ENCODE measurements around the gene CRBN. TPM values are rescaled to one million over a fixed set of nuclear protein-coding genes. Genes with fewer than 3 reads are reported as not detected.

The CRBN gene
- total RNA-seq, 1 experiment from 2014 or later, result 34.9 TPM

GRCh38 chr3:3192286-3192675 lies 12.8 kb upstream of the CRBN start:
- Histone ChIP-seq H3K79me2 (ENCODE audit: low read depth) (no peaks in the 10 kb centered on the region), H3K27ac (no peak overlapping the region), H3K4me2 (no peak overlapping the region), H3K4me1 (replicated peaks; ENCODE audit: insufficient read depth) (no peaks in the 10 kb centered on the region), H3K9me2 (ENCODE audit: insufficient read depth) (no peaks in the 10 kb centered on the region), H2AFZ (no peak overlapping the region), H3K9me3 (ENCODE audit: insufficient read depth, low read depth) (no peaks in the 10 kb centered on the region), H3F3A (ENCODE audit: insufficient read depth, low read depth) (no peaks in the 10 kb centered on the region), H3K4me3 (no peak overlapping the region), H3K27me3 (ENCODE audit: insufficient read depth, low read depth) (peaks cover 7% of the 10 kb centered on the region; the same call in 1 of the 2 replicates), H3K36me3 (ENCODE audit: low read depth) (no peaks in the 10 kb centered on the region), H4K20me1 (ENCODE audit: insufficient read depth) (no peaks in the 10 kb centered on the region)
- POLR2A ChIA-PET (ENCODE audit: unreplicated experiment), result no interaction called here
- no peak for TF ChIP-seq CTCF (conservative IDR thresholded peaks at IDR 0.05)
- no peak for TF ChIP-seq EZH2 (IDR thresholded peaks at IDR 0.05; ENCODE audit: low read depth)
- intact Hi-C loops (cut with micrococcal nuclease; ENCODE audit: unreplicated experiment), result no loop called here
- no TSS peak for BruUV-seq (replicated peaks)
- no peak for DNase-seq
- CTCF ChIA-PET, result interaction anchor here (0.6 kb wide), 1 partner anchor 1098 kb away, joined by 7 read pairs; no protein-coding TSS in a partner anchor

DNA sequence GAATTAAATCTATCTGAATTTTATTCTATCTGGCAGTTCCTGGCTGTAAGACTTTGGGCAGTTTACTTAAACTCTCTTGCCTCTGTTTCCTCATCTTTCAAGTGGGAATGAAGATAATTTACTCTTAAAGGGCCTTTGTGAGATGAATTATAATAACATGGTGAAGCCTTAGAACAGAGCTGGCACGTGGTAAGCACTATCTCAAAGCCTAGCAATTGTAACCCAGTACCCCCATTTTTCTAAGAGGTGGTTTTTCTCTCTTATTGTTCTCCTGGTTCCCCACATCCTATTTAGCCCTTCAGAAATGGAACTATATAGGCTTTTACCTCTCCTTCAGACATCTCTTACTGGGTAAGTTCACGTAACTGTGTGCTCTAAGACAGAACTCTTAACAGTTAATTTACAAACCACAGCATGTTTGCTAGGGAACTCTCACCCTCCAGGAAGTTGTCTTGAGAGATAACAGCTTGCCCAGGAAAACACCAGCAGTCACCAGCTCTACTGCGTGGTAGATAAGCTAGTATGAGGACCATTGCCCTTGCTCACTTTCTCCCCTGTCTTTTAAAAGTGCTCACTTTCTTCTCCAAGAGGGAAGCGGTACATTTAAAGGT lies 12.3 kb upstream of the CRBN start:
- DNase-seq, result no peak
- intact Hi-C loops (cut with micrococcal nuclease; ENCODE audit: unreplicated experiment), result no loop called here
- no peaks in the 10 kb centered on the region for H3K79me2 ChIP-seq (ENCODE audit: low read depth)
- no peak overlapping the region for H3K4me2 ChIP-seq
- H3K4me1 ChIP-seq (replicated peaks; ENCODE audit: insufficient read depth), result no peaks in the 10 kb centered on the region
- ChIA-PET POLR2A (ENCODE audit: unreplicated experiment) (no interaction called here), CTCF (interaction anchor here (0.6 kb wide), 1 partner anchor 1099 kb away, joined by 7 read pairs; no protein-coding TSS in a partner anchor)
- H3K9me3 ChIP-seq (ENCODE audit: insufficient read depth, low read depth), result no peaks in the 10 kb centered on the region
- no peaks in the 10 kb centered on the region for H3K9me2 ChIP-seq (ENCODE audit: insufficient read depth)
- no peak overlapping the region for H3K4me3 ChIP-seq
- H3K36me3 ChIP-seq (ENCODE audit: low read depth), result no peaks in the 10 kb centered on the region
- BruUV-seq (replicated peaks), result no TSS peak
- H3K27ac ChIP-seq, result no peak overlapping the region
- H3K27me3 ChIP-seq (ENCODE audit: insufficient read depth, low read depth), result peaks cover 7% of the 10 kb centered on the region; the same call in 1 of the 2 replicates
- no peaks in the 10 kb centered on the region for H4K20me1 ChIP-seq (ENCODE audit: insufficient read depth)
- no peaks in the 10 kb centered on the region for H3F3A ChIP-seq (ENCODE audit: insufficient read depth, low read depth)
- no peak overlapping the region for H2AFZ ChIP-seq
- TF ChIP-seq EZH2 (IDR thresholded peaks at IDR 0.05; ENCODE audit: low read depth) (no peak), CTCF (conservative IDR thresholded peaks at IDR 0.05) (no peak)

DNA sequence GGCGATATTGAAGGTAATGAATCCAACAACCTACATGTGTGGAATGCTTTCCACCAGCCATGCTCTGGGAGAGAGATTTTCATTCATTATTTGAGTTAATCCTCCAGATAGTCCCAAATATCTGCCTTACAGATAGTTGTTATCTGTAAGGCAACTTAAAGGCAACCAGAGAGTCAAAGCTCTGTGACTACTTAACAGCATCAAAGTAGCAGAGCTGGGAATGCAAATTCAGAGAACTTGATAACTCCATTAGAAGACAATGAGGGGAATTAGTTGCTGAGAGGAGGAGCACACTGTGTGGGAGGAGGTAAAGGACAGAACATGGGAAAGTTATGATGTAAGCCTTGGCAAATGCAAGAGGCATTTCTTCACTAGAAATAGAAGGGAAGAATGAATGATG lies 10.5 kb upstream of the CRBN start:
- Histone ChIP-seq H3K36me3 (ENCODE audit: low read depth) (no peaks in the 10 kb centered on the region), H3K9me2 (ENCODE audit: insufficient read depth) (no peaks in the 10 kb centered on the region), H3K79me2 (ENCODE audit: low read depth) (no peaks in the 10 kb centered on the region), H3K9me3 (ENCODE audit: insufficient read depth, low read depth) (no peaks in the 10 kb centered on the region), H4K20me1 (ENCODE audit: insufficient read depth) (no peaks in the 10 kb centered on the region), H2AFZ (no peak overlapping the region), H3F3A (ENCODE audit: insufficient read depth, low read depth) (no peaks in the 10 kb centered on the region), H3K4me2 (no peak overlapping the region), H3K27me3 (ENCODE audit: insufficient read depth, low read depth) (peaks cover 7% of the 10 kb centered on the region; the same call in 1 of the 2 replicates), H3K4me1 (replicated peaks; ENCODE audit: insufficient read depth) (no peaks in the 10 kb centered on the region), H3K4me3 (no peak overlapping the region), H3K27ac (no peak overlapping the region)
- CTCF ChIA-PET, result no interaction called here
- no peak for DNase-seq
- TF ChIP-seq CTCF (conservative IDR thresholded peaks at IDR 0.05), result no peak
- no peak for TF ChIP-seq EZH2 (IDR thresholded peaks at IDR 0.05; ENCODE audit: low read depth)
- no TSS peak for BruUV-seq (replicated peaks)
- intact Hi-C loops (cut with micrococcal nuclease; ENCODE audit: unreplicated experiment), result no loop called here
- POLR2A ChIA-PET (ENCODE audit: unreplicated experiment), result no interaction called here
